Neutrophil (primary cell): ENCODE data around the gene NFATC2.

Experiments
- H3K27ac ChIP-seq: fragments of 200-600 bp; sonication (generic); 2 replicates; pipeline ENCODE4 v1.5.1; 2016; ENCODE audit warnings: mild to moderate bottlenecking, moderate library complexity
- H3K27me3 ChIP-seq: fragments of 200-600 bp; sonication (generic); 2 replicates; pipeline ENCODE4 v1.6.0; 2016; ENCODE audit warnings: mild to moderate bottlenecking
- H3K36me3 ChIP-seq: fragments of 200-600 bp; sonication (generic); 2 replicates; pipeline ENCODE4 v1.5.1; 2017
- H3K4me1 ChIP-seq, 2 experiments: fragments of 200-600 bp in 1 of 2; sonication (generic) in 1 of 2; 1 replicate in 1 of 2; 2 replicates in 1 of 2; pipeline versions ENCODE4 v1.5.1 to v1.6.1; 2013 to 2016; ENCODE audit warnings: low read depth in 1 of 2, low read length in 1 of 2, mild to moderate bottlenecking in 1 of 2, moderate library complexity in 1 of 2; ENCODE audit not compliant: control insufficient read depth in 1 of 2, insufficient read depth in 1 of 2
- H3K4me3 ChIP-seq, 2 experiments: fragments of 200-600 bp in 1 of 2; sonication (generic) in 1 of 2; 1 replicate in 1 of 2; 2 replicates in 1 of 2; pipeline ENCODE4 v1.5.1; 2013 to 2016; ENCODE audit warnings: low read depth in 1 of 2, low read length in 1 of 2, mild to moderate bottlenecking in 1 of 2, moderate library complexity in 1 of 2
- H3K9me3 ChIP-seq: fragments of 200-600 bp; sonication (generic); 2 replicates; pipeline ENCODE4 v1.5.1; 2016
- CTCF ChIP-seq: fragments of 200-600 bp; sonication (generic); IDR thresholded peaks from 2 replicates; pipeline ENCODE4 v1.5.1; 2016; ENCODE audit warnings: antibody characterized with exemption

NFATC2 gene

GRCh38 chr20:51416532-51417249 lies 125.8 kb downstream of the NFATC2 start:
- no peak for TF ChIP-seq CTCF
- Histone ChIP-seq H3K27me3 (no peaks in the 10 kb centered on the region), H3K36me3 (no peaks in the 10 kb centered on the region), H3K9me3 (no peaks in the 10 kb centered on the region), H3K4me1 (no peaks in the 10 kb centered on the region), H3K4me3 (no peak overlapping the region), H3K27ac (no peak overlapping the region)

GRCh38 chr20:51413857-51414256 lies 128.7 kb downstream of the NFATC2 start:
- H3K36me3 ChIP-seq: no peaks in the 10 kb centered on the region
- no peaks in the 10 kb centered on the region for H3K27me3 ChIP-seq
- H3K4me1 ChIP-seq: no peaks in the 10 kb centered on the region
- H3K27ac ChIP-seq: no peak overlapping the region
- no peaks in the 10 kb centered on the region for H3K9me3 ChIP-seq
- no peak overlapping the region for H3K4me3 ChIP-seq
- TF ChIP-seq CTCF: no peak

- Histone ChIP-seq H3K4me1 (no peaks in the 10 kb centered on the region), H3K27ac (no peak overlapping the region), H3K27me3 (no peaks in the 10 kb centered on the region), H3K36me3 (no peaks in the 10 kb centered on the region), H3K9me3 (no peaks in the 10 kb centered on the region), H3K4me3 (no peak overlapping the region)
- TF ChIP-seq CTCF: no peak
Measured at GRCh38 chr20:51412951-51413481, 129.5 kb downstream of the NFATC2 start.

GRCh38 chr20:51412333-51412871 lies 130.1 kb downstream of the NFATC2 start:
- H3K4me1 ChIP-seq: no peaks in the 10 kb centered on the region
- H3K27me3 ChIP-seq: no peaks in the 10 kb centered on the region
- TF ChIP-seq CTCF: no peak
- H3K36me3 ChIP-seq: no peaks in the 10 kb centered on the region
- no peaks in the 10 kb centered on the region for H3K9me3 ChIP-seq
- no peak overlapping the region for H3K27ac ChIP-seq
- H3K4me3 ChIP-seq: no peak overlapping the region

- TF ChIP-seq CTCF: no peak
- Histone ChIP-seq H3K27ac (no peak overlapping the region), H3K4me1 (no peaks in the 10 kb centered on the region), H3K4me3 (no peak overlapping the region), H3K27me3 (no peaks in the 10 kb centered on the region), H3K9me3 (no peaks in the 10 kb centered on the region), H3K36me3 (no peaks in the 10 kb centered on the region)
Measured at GRCh38 chr20:51411870-51412269, 130.6 kb downstream of the NFATC2 start.
